Left cardiac atrium (tissue), 4 donors: ENCODE results near the gene PAM16. TPM values are rescaled to one million over a fixed set of nuclear protein-coding genes. Genes with fewer than 3 reads are reported as not detected.
"Not testable (repeated sequence)": the region's sequence is repeated elsewhere in the genome, so short reads cannot be mapped to it uniquely, and the experiment has no call there.

ENCODE experiments used
- ATAC-seq, 2 donors: fragments of 200-7000 bp; cut with Tn5 transposase; one replicate each; pipeline ENCODE4 v1.9.1; 2020; ENCODE audit warnings: mild to moderate bottlenecking in 2 of 2, moderate library complexity in 2 of 2
- DNase-seq: peaks from one replicate; pipeline ENCODE4 v3.0.0-alpha.2; 2020
- intact Hi-C, 2 donors: fragments of 100-400 bp; cut with DNase I; formaldehyde crosslinking; loops; one replicate each; pipeline versions ENCODE4 v1.14.1 to v1.15.1; 2022 to 2023
- total RNA-seq, 2 donors: library from RNA; stranded (reverse); fragmentation: NEBNext Ultra II Directional; extraction: Animal tissue kit (Norgen Biotek cat#: 25700); gene quantifications; one replicate each; pipeline ENCODE4 v1.2.1, GENCODE V29; 2021
- donor health status: DM: no; HTN: yes; CAD: no.
- donor health status: DM: no; HTN: yes; CAD: no; lungs with severe emphysema.
- donor health status: DM: yes; HTN: yes; CAD: no.
- donor health status: Dilated cardiomyopathy.

Gene PAM16
- total RNA-seq, 2 donors from 2014 or later = 51.0 to 64.3 TPM

DNA sequence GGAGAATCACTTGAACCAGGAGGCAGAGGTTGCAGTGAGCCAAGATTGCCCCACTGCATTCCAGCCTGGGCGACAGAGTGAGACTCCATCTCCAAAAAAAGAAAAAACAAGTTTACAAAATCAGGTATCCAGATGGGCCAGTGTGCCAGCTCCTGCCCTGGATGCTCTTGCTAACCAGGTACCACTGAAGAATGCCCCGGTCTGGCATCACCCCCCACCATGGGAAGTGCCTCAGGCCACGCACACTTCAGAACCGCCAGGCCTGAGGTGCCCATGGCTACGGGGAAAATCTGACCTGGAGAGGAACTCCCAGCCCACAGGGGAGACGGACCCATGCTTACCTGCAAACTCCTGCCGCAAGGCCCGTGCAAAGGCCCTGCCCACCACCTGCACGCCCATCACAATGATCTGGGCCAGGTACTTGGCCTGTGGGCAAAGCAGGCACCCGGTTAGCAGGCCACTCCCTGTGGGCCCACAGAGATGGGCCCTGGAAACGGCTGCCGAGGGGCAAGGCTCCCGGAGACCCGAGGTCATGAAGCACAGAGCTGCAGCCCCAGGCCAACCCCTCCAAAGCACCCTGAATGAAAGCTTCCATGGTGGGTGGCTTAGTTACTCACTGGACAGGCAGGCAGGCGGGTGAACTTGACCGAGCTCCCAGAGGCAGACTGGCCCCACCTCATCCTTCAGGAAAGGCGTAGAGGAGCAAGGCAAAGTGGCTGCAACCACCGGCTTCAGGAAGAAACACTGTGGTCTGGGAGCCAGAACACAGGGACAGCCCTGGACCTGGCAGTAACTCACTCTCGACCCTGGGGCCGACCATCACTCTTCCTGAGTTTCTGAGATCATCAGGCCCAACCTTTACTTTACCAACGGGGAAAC lies 8.0 kb downstream of the PAM16 start:
- DNase-seq = no peak
- intact Hi-C loops = no loop called here
- ATAC-seq = no peak

DNA sequence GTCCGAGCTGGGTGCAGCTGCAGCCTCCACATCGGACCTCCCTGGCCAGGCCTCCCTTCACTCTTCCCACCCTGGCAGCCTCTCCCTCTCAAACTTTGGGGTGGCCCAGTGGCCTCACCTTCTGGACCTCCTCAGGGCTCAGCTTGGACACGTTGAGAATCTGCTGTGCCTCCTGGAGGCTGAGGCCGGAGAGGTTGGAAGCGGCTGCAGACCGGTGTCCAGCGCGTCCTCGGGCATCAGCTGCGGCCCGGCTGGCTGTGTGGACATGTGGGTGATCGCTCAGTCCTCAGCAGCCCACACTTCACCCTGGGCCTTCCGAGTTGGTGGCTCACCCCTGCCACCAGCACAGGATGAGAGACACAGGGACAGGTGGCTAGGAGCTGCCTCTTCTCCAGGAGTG lies 9.9 kb downstream of the PAM16 start:
- ATAC-seq = no peak
- intact Hi-C loops = no loop called here
- no peak for DNase-seq

DNA sequence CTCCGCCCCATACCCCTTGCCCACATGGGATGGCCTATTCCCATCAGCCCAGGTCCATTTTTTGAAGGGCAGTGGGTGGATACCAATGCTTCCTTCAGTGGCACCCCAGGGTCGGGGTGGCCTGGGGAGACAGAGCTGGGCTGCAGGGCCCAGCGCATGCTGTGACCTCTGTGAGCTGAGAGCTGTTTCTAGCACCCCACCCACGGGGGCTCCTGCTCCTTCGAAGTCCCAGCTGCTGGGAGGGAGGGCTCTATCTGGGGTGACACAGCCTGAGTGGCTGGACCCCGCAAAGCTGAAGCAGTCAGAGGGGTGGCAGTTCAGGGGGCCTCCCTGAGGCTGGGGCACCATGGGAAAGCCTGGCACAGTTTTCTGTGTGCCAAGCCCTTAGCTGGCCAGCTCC lies 10.7 kb downstream of the PAM16 start:
- DNase-seq = no peak
- intact Hi-C loops = no loop called here

DNA sequence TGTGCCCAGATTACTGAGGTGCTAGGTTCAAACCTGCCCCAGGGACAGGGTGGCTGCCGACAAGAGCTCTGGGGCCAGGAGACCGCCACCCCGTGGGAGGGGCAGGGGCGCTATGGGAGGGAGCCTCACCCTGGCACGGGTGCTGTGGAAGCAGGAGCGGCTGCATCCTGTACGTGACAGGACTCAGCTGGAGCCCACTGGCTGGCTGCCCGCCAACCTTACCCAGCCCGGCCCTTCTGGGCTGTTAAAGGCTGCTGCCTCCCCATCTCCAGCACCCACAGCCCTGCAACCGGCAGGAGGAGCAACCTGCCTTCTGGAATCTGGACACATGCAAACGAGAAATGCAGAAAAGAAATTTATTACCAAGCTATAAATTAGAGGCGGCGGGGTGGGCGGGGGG lies 11.2 kb downstream of the PAM16 start:
- intact Hi-C loops = loop anchor here in 1 of 2 donors (10.0 kb wide), 1 partner anchor 145 kb away; no protein-coding TSS in a partner anchor
- DNase-seq = peak; percentile 67
- ATAC-seq = peak; percentile 27 to 55

More for the DNA sequence above, 10.7 kb downstream of the PAM16 start:
- ATAC-seq = no peak

DNA sequence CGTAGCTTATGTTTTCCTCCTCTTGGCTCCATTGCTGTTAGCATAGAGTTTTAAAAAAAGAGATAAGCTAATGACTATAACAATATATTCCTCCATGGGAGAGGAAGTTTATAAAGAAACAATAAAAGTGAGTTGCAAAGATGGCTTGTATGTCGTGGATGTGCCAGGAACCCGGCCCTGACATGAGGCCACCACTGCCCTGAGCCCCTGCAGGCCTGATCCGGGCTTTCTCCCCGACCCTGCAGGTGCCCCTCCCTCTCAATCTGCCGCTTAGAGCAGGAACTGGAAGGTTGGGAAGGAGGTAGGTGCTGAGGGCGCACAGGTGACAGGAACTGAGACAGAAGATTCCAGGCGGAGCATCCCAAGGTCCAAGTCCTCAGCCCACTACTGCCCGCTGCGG lies 11.7 kb downstream of the PAM16 start:
- DNase-seq (no peak), ATAC-seq (no peak)
- intact Hi-C loops = loop anchor here in 1 of 2 donors (10.0 kb wide), 1 partner anchor 145 kb away; no protein-coding TSS in a partner anchor

DNA sequence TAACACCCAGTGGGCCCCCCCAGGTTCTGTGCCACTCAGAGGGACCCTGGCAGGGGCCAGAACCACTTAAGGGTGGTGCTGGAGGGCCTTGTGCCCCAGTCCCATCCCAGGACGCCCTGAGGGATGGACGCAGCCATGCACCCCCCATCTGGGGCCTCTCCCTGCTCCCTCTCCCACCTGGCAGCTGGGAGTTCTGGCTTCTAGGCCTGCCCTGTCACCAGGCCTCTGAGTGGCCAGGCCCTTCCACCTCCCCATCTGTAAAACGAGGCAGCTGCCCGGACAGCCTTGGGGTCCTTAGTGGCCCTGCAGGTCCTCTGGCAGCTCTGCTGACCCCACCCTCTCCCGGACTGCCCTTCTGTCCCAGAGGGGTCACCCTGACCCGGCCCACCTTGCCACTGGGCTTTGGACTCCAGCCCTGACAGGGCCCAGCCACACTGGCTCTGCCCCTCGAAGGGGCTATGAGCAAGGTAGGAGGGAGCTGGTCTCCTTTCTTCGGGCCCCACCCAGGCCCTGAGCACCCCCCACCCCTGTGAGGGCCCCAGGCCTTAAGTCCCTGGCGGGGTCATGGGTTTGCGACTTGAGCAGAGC lies 12.3 kb downstream of the PAM16 start:
- no peak for DNase-seq
- peak; percentile 2 to 13 for ATAC-seq
- intact Hi-C loops = loop anchor here in 1 of 2 donors (10.0 kb wide), 1 partner anchor 144 kb away; no protein-coding TSS in a partner anchor

DNA sequence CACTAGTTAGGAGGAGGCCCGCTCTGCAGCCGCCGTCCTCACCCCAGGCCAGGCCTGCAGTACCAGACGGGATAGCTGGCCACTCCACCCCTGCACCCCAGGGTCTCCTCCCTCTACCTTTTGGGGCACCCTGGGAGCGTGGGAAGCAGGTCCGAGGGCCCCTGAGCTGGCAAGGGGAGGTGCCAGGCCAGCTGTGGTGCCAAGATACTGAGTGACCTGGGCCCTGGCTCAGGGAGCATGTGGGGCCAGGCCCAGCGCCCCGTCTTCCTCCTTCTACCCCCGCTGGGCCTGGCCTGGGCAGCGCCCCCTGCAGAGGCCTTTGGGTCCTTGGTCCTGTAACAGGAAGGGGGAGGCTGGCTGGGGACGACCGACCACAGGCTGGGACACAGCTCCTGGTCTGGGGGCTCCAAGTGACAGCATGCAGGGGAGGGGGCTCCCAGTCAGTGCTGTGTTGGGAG lies 13.0 kb downstream of the PAM16 start:
- DNase-seq (no peak), ATAC-seq (no peak)
- intact Hi-C loops = loop anchor here in 1 of 2 donors (10.0 kb wide), 1 partner anchor 143 kb away; no protein-coding TSS in a partner anchor

DNA sequence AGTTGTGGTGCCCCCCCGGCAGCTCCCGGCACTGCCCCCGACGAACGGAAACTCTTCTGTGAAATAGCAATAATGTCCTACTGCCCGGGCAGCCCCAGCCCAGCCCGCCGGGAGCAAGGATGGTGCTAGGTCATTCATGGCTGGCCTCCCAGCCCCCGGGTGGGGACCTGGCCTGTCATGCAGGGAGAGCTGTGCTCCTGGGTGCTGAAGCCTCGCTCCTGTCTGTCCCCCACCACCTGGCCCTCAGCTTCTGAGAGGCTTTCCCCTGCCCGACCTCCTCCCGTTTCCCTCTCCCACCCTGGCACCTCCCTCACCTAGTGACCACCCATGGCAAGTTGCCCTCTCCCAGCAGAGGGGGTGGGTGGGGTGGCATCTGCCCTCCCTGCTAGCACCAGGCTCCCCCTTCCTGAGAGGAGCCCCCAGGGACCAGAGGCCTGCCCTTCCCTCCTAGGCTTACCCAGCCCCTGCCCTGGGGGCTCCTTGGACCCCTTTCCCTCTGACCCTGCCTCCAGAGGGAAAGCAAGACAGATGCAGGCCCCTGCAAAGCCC lies 13.5 kb downstream of the PAM16 start:
- no peak for ATAC-seq
- intact Hi-C loops = loop anchor here in 1 of 2 donors (10.0 kb wide), 1 partner anchor 143 kb away; no protein-coding TSS in a partner anchor
- DNase-seq = no peak

DNA sequence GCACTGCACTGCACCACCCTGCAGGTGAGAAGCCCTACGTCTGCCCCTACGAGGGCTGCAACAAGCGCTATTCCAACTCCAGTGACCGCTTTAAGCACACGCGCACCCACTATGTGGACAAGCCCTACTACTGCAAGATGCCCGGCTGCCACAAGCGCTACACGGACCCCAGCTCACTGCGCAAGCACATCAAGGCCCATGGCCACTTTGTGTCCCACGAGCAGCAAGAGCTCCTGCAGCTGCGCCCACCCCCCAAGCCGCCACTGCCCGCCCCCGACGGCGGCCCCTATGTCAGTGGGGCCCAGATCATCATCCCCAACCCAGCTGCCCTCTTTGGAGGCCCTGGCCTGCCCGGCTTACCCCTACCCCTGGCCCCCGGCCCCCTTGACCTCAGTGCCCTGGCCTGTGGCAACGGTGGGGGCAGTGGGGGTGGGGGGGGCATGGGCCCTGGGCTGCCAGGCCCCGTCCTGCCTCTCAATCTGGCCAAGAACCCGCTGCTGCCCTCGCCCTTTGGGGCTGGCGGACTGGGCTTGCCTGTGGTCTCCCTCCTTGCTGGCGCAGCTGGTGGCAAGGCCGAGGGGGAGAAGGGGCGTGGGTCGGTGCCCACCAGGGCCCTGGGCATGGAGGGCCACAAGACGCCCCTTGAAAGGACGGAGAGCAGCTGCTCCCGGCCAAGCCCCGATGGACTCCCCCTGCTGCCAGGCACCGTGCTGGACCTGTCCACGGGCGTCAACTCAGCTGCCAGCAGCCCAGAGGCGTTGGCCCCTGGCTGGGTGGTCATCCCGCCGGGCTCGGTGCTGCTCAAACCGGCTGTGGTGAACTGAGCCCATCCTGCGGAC lies 14.2 kb downstream of the PAM16 start:
- intact Hi-C loops = loop anchor here in 1 of 2 donors (10.0 kb wide), 1 partner anchor 142 kb away; no protein-coding TSS in a partner anchor
- no peak for ATAC-seq
- DNase-seq = no peak

DNA sequence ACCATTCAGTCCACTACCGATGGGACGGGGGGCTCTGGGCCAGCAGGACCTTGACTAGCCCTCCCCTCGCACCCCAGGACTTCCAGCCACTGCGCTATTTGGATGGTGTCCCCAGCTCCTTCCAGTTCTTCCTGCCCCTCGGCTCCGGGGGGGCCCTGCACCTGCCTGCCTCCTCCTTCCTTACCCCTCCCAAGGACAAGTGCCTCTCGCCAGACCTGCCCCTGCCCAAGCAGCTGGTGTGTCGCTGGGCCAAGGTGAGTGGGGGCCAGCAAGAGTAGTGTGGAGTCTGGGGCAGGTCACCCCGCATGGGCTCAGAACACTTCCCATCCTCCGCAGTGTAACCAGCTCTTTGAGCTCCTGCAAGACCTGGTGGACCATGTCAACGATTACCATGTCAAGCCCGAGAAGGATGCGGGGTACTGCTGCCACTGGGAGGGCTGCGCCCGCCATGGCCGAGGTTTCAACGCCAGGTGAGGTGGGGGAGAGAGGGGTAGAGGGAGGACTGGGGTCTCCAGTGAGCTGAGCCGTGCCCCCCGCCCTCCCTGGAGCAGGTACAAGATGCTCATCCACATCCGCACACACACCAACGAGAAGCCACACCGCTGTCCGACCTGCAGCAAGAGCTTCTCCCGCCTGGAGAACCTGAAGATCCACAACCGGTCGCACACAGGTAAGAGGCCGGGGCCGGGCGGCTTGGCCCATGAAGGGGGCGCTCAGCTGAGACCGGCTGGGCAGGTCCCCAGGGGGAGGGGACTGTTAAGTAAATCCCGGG lies 16.2 kb downstream of the PAM16 start:
- intact Hi-C loops = loop anchor here in 1 of 2 donors (10.0 kb wide), 1 partner anchor 140 kb away; no protein-coding TSS in a partner anchor
- no peak for ATAC-seq
- DNase-seq = no peak

DNA sequence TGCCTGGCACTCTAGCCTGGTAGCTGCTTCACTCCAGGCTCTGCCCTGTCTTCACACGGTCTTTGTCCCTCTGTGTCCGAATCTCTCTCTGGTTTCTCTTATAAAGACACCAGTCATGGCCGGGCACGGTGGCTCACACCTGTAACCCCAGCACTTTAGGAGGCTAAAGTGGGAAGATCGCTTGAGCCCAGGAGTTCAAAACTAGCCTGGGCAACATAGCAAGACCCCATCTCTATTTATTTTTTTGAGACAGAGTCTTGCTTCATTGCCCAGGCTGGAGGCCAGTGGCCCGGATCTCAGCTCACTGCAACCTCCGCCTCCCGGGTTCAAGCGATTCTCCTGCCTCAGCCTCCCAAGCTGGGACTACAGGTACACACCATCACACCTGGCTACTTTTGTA lies 17.4 kb downstream of the PAM16 start:
- ATAC-seq, DNase-seq: not testable (repeated sequence)
- intact Hi-C loops = loop anchor here in 1 of 2 donors (10.0 kb wide), 1 partner anchor 139 kb away; no protein-coding TSS in a partner anchor

DNA sequence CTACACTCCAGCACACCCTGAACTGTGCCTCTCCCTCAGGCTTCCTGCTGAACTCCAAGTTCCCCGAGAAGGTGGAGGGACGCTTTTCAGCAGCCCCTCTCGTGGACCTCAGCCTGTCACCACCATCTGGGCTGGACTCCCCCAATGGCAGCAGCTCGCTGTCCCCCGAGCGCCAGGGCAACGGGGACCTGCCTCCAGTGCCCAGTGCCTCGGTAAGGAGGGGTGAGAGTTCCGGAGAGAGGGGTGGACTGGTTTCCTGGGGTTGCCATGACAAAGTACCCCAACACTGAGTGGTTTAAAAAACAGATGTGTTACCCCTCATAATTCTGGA lies 17.8 kb downstream of the PAM16 start:
- intact Hi-C loops = loop anchor here in 1 of 2 donors (10.0 kb wide), 1 partner anchor 138 kb away; no protein-coding TSS in a partner anchor
- no peak for DNase-seq
- ATAC-seq = no peak

DNA sequence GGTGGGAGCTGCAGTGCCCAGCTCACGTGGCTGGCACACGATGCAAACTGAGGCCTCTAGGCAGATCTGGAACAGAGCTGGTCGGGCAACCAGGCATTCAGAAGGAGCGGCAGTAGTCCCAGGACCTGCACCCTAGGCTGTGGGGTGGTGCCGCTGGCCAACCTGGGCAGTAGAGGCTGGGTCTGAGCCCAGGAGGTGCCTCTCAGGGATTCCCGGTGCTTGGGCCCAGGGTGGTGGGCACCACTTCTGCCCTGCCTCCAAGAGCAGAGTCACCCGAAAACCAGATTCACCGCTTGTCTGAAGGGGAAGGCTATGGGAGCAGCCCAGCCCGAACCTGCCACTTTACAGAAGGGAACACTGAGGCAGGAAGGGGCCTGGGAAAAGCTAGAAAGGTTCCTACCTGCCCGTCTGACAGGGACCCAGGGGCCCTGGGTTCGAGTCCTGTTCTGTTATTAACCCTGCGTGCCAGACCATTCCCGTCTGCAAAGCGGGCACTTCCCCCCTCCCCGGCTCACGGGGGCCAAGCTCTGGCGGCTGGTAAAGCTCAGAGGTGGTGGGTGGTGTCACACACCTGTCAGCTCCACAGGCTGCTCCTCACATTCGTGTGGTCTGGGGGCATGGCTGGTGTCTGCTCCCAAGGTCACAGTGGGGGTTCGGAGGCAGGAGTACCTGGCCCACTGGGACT lies 18.4 kb downstream of the PAM16 start:
- intact Hi-C loops = loop anchor here in 1 of 2 donors (10.0 kb wide), 1 partner anchor 138 kb away; no protein-coding TSS in a partner anchor
- DNase-seq = no peak

DNA sequence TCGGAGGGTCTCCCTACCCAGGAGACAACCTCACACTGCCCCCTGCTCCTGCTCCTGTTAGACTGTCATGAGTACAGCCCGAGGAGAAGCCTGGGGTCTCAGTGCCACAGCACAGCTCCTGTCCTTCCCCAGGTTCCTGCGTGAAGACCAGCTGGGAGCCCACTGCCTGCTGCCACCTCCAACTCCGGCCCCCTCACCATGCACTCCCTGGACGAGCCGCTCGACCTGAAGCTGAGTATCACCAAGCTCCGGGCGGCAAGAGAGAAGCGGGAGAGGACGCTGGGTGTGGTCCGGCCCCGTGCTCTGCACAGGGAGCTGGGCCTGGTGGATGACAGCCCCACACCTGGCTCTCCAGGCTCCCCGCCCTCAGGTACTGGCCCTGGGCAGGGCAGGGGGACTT lies 19.0 kb downstream of the PAM16 start:
- no peak for ATAC-seq
- no peak for DNase-seq
- intact Hi-C loops = loop anchor here in 1 of 2 donors (10.0 kb wide), 1 partner anchor 137 kb away; no protein-coding TSS in a partner anchor

More for the DNA sequence above, 18.4 kb downstream of the PAM16 start:
- ATAC-seq = no peak

DNA sequence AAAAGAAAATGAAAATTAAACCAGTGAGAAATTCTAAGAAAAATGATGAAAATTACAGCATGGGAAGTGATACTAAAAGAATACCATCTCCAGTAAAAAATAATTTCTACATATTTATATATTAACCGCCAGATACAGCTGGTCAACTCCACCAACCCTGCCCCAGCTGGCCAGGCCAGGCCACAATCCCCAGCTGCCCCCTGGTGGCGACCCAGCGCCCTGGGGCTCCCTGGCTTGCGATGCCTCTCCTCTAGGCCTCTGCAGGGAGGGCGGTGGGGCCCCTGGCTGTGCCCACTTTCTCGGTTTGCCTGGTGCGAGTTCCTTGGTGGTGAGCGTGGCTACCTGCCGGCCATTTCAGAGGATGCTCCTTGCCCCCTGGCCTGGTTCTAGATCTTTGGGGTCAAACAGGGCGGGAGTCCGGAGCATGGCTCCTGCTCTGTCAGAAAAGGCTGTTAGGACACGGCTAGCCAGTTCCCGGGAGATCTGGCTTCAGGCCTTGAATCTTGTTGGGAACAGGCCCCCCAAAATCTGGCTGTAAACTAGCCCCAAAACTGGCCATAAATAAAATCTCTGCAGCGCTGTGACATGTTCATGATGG lies 20.7 kb downstream of the PAM16 start:
- peak; percentile 63 to 64 for ATAC-seq
- intact Hi-C loops = loop anchor here (2.0 to 10.0 kb wide), 2 partner anchors 42 to 136 kb away; no protein-coding TSS in a partner anchor
- DNase-seq = peak; percentile 85
